GM12892 (cell line): ENCODE measurements around the gene PRMT9.

Experiments
- DNase-seq: peaks from one replicate; pipeline ENCODE4 v3.0.0; 2011; ENCODE audit not compliant: insufficient read length
- FAIRE-seq: peaks from 2 replicates; lab custom pipeline; 2011; peaks lifted over from hg19 to GRCh38; lab: Jason Lieb, UNC
- POLR2A ChIP-seq: IDR thresholded peaks from 2 replicates; pipeline ENCODE4 v1.6.1; 2011; ENCODE audit warnings: low read depth, low read length, control low read depth
- POLR2AphosphoS5 ChIP-seq: IDR thresholded peaks from 2 replicates; pipeline ENCODE4 v1.6.1; 2011; ENCODE audit warnings: low read depth, low read length, control low read depth
- TAF1 ChIP-seq: IDR thresholded peaks from 2 replicates; pipeline ENCODE4 v1.6.1; 2011; ENCODE audit warnings: low read depth, mild to moderate bottlenecking, control low read depth, low read length, borderline replicate concordance

PRMT9 gene

GRCh38 chr4:147607471-147607870, 76.5 kb downstream of the PRMT9 start:
- no peak for TF ChIP-seq POLR2AphosphoS5
- TF ChIP-seq POLR2A = no peak
- no peak for TF ChIP-seq TAF1
- no peak for FAIRE-seq
- no peak for DNase-seq

GRCh38 chr4:147605499-147605898, 78.5 kb downstream of the PRMT9 start:
- no peak for TF ChIP-seq TAF1
- no peak for TF ChIP-seq POLR2AphosphoS5
- DNase-seq (no peak), FAIRE-seq (no peak)

GRCh38 chr4:147599769-147600168, 84.2 kb downstream of the PRMT9 start:
- DNase-seq = no peak
- no peak for FAIRE-seq
- TF ChIP-seq POLR2A (no peak), POLR2AphosphoS5 (no peak), TAF1 (no peak)

- DNase-seq (no peak), FAIRE-seq (no peak)
- TF ChIP-seq POLR2AphosphoS5 (no peak), TAF1 (no peak), POLR2A (no peak)
Observed at GRCh38 chr4:147599206-147599605, 84.8 kb downstream of the PRMT9 start.

GRCh38 chr4:147597561-147597960, 86.4 kb downstream of the PRMT9 start:
- FAIRE-seq (no peak), DNase-seq (no peak)
- TF ChIP-seq TAF1 = no peak
- TF ChIP-seq POLR2AphosphoS5 = no peak
- TF ChIP-seq POLR2A = no peak

GRCh38 chr4:147596981-147597380, 87.0 kb downstream of the PRMT9 start:
- no peak for FAIRE-seq
- TF ChIP-seq POLR2AphosphoS5 (no peak), POLR2A (no peak), TAF1 (no peak)
- no peak for DNase-seq

- no peak for DNase-seq
- no peak for FAIRE-seq
Observed at GRCh38 chr4:147596377-147596776, 87.6 kb downstream of the PRMT9 start.

GRCh38 chr4:147594578-147594977, 89.4 kb downstream of the PRMT9 start:
- DNase-seq (no peak), FAIRE-seq (no peak)
- TF ChIP-seq POLR2AphosphoS5 (no peak), POLR2A (no peak), TAF1 (no peak)

More at GRCh38 chr4:147596377-147596776, 87.6 kb downstream of the PRMT9 start:
- TF ChIP-seq POLR2A (no peak), TAF1 (no peak), POLR2AphosphoS5 (no peak)

GRCh38 chr4:147594107-147594506, 89.9 kb downstream of the PRMT9 start:
- FAIRE-seq (no peak), DNase-seq (no peak)
- TF ChIP-seq POLR2AphosphoS5 (no peak), TAF1 (no peak), POLR2A (no peak)

- DNase-seq = no peak
- FAIRE-seq = no peak
- TF ChIP-seq POLR2AphosphoS5 = no peak
- no peak for TF ChIP-seq TAF1
- TF ChIP-seq POLR2A = no peak
Observed at GRCh38 chr4:147591106-147591505, 92.9 kb downstream of the PRMT9 start.

- DNase-seq = peak; percentile 13
- FAIRE-seq = peak; percentile 92
- TF ChIP-seq TAF1 (no peak), POLR2AphosphoS5 (no peak), POLR2A (no peak)
Observed at GRCh38 chr4:147590249-147590920, 93.6 kb downstream of the PRMT9 start.

- DNase-seq = no peak
- FAIRE-seq = no peak
- TF ChIP-seq POLR2A (no peak), POLR2AphosphoS5 (no peak), TAF1 (no peak)
Observed at GRCh38 chr4:147589586-147589985, 94.4 kb downstream of the PRMT9 start.
